H9 (cell line): Measurements from ENCODE around the gene ARAP1. TPM values are rescaled to one million over a fixed set of nuclear protein-coding genes. Genes with fewer than 3 reads are reported as not detected.
A peak's percentile ranks its signal among the peaks of the same experiment; 100 is the strongest.

Experiments used
- DNase-seq: peaks from one replicate; pipeline ENCODE4 v3.0.0-alpha.2; 2017
- H2AFZ ChIP-seq: one replicate; pipeline ENCODE4 v1.6.1; 2013; ENCODE audit warnings: mild to moderate bottlenecking, low read length, control low read depth, moderate library complexity
- H2AK5ac ChIP-seq: 2 replicates; pipeline ENCODE4 v1.6.1; 2013; ENCODE audit warnings: low read length, control low read depth, mixed read lengths; ENCODE audit not compliant: insufficient read length
- H2BK120ac ChIP-seq: one replicate; pipeline ENCODE4 v1.6.1; 2013; ENCODE audit warnings: low read depth, mild to moderate bottlenecking, low read length, control low read depth, inconsistent platforms; ENCODE audit not compliant: poor library complexity, severe bottlenecking
- H2BK12ac ChIP-seq: 2 replicates; pipeline ENCODE4 v1.6.1; 2013; ENCODE audit warnings: low read length, control low read depth, mixed read lengths, low read depth; ENCODE audit not compliant: insufficient read length
- H2BK15ac ChIP-seq: 2 replicates; pipeline ENCODE4 v1.6.1; 2013; ENCODE audit warnings: low read depth, low read length, control low read depth
- H2BK20ac ChIP-seq: one replicate; pipeline ENCODE4 v1.6.1; 2013; ENCODE audit warnings: low read depth, mild to moderate bottlenecking, low read length, control low read depth, inconsistent platforms; ENCODE audit not compliant: poor library complexity, severe bottlenecking
- H2BK5ac ChIP-seq: 2 replicates; pipeline ENCODE4 v1.6.1; 2013; ENCODE audit warnings: low read length, control low read depth, mixed read lengths; ENCODE audit not compliant: insufficient read length
- H3K14ac ChIP-seq: 2 replicates; pipeline ENCODE4 v1.6.1; 2013; ENCODE audit warnings: low read length, control low read depth; ENCODE audit not compliant: insufficient read depth
- H3K18ac ChIP-seq: 2 replicates; pipeline ENCODE4 v1.6.1; 2013; ENCODE audit warnings: low read depth, mild to moderate bottlenecking, mixed read lengths, low read length, control low read depth; ENCODE audit not compliant: insufficient read length
- H3K23ac ChIP-seq: 2 replicates; pipeline ENCODE4 v1.6.1; 2013; ENCODE audit warnings: low read length, control low read depth, mixed read lengths, low read depth; ENCODE audit not compliant: insufficient read length
- H3K23me2 ChIP-seq: 2 replicates; pipeline ENCODE4 v1.6.1; 2013; ENCODE audit warnings: low read depth, mild to moderate bottlenecking, mixed read lengths, low read length, control low read depth; ENCODE audit not compliant: insufficient read length, poor library complexity, severe bottlenecking
- H3K27ac ChIP-seq: 2 replicates; pipeline ENCODE4 v1.5.1; 2013; ENCODE audit warnings: low read length, control low read depth, mixed read lengths, low read depth; ENCODE audit not compliant: insufficient read length
- H3K27me3 ChIP-seq: 2 replicates; pipeline ENCODE4 v1.6.1; 2013; ENCODE audit warnings: low read length, control low read depth, inconsistent platforms; ENCODE audit not compliant: insufficient read depth
- H3K4ac ChIP-seq: 2 replicates; pipeline ENCODE4 v1.6.1; 2013; ENCODE audit warnings: low read depth, mild to moderate bottlenecking, control low read depth, inconsistent platforms, low read length, moderate library complexity
- H3K4me1 ChIP-seq: 2 replicates; pipeline ENCODE4 v1.6.1; 2013; ENCODE audit warnings: low read length, control low read depth, inconsistent platforms; ENCODE audit not compliant: insufficient read depth
- H3K4me2 ChIP-seq: 2 replicates; pipeline ENCODE4 v1.6.1; 2013; ENCODE audit warnings: low read length, control low read depth, mixed read lengths; ENCODE audit not compliant: insufficient read length, insufficient read depth
- H3K56ac ChIP-seq: 2 replicates; pipeline ENCODE4 v1.6.1; 2013; ENCODE audit warnings: low read depth, mild to moderate bottlenecking, mixed read lengths, low read length, control low read depth; ENCODE audit not compliant: insufficient read length
- H3K79me1 ChIP-seq: 2 replicates; pipeline ENCODE4 v1.6.1; 2013; ENCODE audit warnings: low read depth, mild to moderate bottlenecking, moderate library complexity, low read length, control low read depth, inconsistent platforms; ENCODE audit not compliant: insufficient read depth, poor library complexity, severe bottlenecking
- H3K79me2 ChIP-seq: 2 replicates; pipeline ENCODE4 v1.6.1; 2013; ENCODE audit warnings: low read length, control low read depth, inconsistent platforms; ENCODE audit not compliant: insufficient read depth
- H3K9ac ChIP-seq: 2 replicates; pipeline ENCODE4 v1.6.1; 2013; ENCODE audit warnings: low read length, control low read depth, mixed read lengths; ENCODE audit not compliant: insufficient read length; ENCODE audit errors: extremely low read depth
- H3K9me3 ChIP-seq: one replicate; pipeline ENCODE4 v1.6.1; 2013; ENCODE audit warnings: low read depth, low read length, inconsistent platforms; ENCODE audit not compliant: control insufficient read depth
- H3T11ph ChIP-seq: one replicate; pipeline ENCODE4 v1.6.1; 2013; ENCODE audit warnings: mild to moderate bottlenecking, low read length, control low read depth, inconsistent platforms
- H4K20me1 ChIP-seq: one replicate; pipeline ENCODE4 v1.6.1; 2013; ENCODE audit not compliant: control insufficient read depth, insufficient read length, insufficient read depth
- H4K5ac ChIP-seq: 2 replicates; pipeline ENCODE4 v1.6.1; 2013; ENCODE audit warnings: low read depth, mild to moderate bottlenecking, mixed read lengths, low read length, control low read depth; ENCODE audit not compliant: insufficient read length
- H4K8ac ChIP-seq: replicated peaks from 2 replicates; pipeline ENCODE4 v1.6.1; 2013; ENCODE audit warnings: low read length, control low read depth, mixed read lengths, low read depth; ENCODE audit not compliant: insufficient read length
- H4K91ac ChIP-seq: 2 replicates; pipeline ENCODE4 v1.6.1; 2013; ENCODE audit warnings: low read depth, mild to moderate bottlenecking, moderate library complexity, mixed read lengths, low read length, control low read depth; ENCODE audit not compliant: insufficient read length
- H3K27ac Mint-ChIP-seq, 3 experiments: 2 replicates in 2 of 3; 3 replicates in 1 of 3; pipeline ENCODE4 v1.8.0; 2020 to 2021; ENCODE audit warnings: mixed read lengths in 3 of 3, mild to moderate bottlenecking in 1 of 3, moderate library complexity in 1 of 3
- H3K27me3 Mint-ChIP-seq: 2 replicates; pipeline ENCODE4 v1.8.0; 2021; ENCODE audit warnings: low read depth, mild to moderate bottlenecking, moderate library complexity, mixed read lengths
- H3K36me3 Mint-ChIP-seq, 3 experiments: 2 replicates in 2 of 3; 3 replicates in 1 of 3; pipeline ENCODE4 v1.8.0; 2020 to 2021; ENCODE audit warnings: low read depth in 3 of 3, mixed read lengths in 3 of 3; ENCODE audit not compliant: insufficient read depth in 1 of 3
- H3K4me1 Mint-ChIP-seq, 2 experiments: 2 replicates each; pipeline ENCODE4 v1.8.0; 2020; ENCODE audit warnings: mixed read lengths in 2 of 2
- H3K4me3 Mint-ChIP-seq, 2 experiments: 2 replicates in 1 of 2; 3 replicates in 1 of 2; pipeline ENCODE4 v1.8.0; 2020 to 2021; ENCODE audit warnings: mild to moderate bottlenecking in 2 of 2, mixed read lengths in 2 of 2, moderate library complexity in 1 of 2
- H3K9me3 Mint-ChIP-seq, 2 experiments: 2 replicates in 1 of 2; 3 replicates in 1 of 2; pipeline ENCODE4 v1.8.0; 2020; ENCODE audit warnings: mild to moderate bottlenecking in 2 of 2, mixed read lengths in 2 of 2, moderate library complexity in 1 of 2
- CTCF ChIP-seq: fragments of 200-600 bp; sonication (generic); conservative IDR thresholded peaks from 3 replicates; pipeline ENCODE4 v1.8.0; 2021; ENCODE audit warnings: antibody characterized with exemption, mild to moderate bottlenecking
- WGBS: extraction: QIAGEN DNeasy Blood & Tissue Kit; methylation state at CpG from one replicate; pipeline ENCODE4 v1.1.7; 2013; ENCODE audit warnings: missing lambda C conversion rate, low lambda C conversion rate, mixed read lengths; ENCODE audit not compliant: insufficient read length; ENCODE audit errors: extremely low coverage; 5-methylcytosine and 5-hydroxymethylcytosine counted together
- total RNA-seq: library from RNA; stranded (reverse); gene quantifications from 2 replicates; pipeline ENCODE4 v1.2.1, GENCODE V29; 2021

ARAP1 gene
- total RNA-seq, 1 experiment from 2014 or later = 59.4 TPM

GRCh38 chr11:72776117-72776843 lies 24.1 kb upstream of the ARAP1 start:
- no peaks in the 10 kb centered on the region for H3K23me2 ChIP-seq
- no peak overlapping the region for H3T11ph ChIP-seq
- H2BK5ac ChIP-seq = no peak overlapping the region
- no peaks in the 10 kb centered on the region for H3K9me3 Mint-ChIP-seq
- no peak for TF ChIP-seq CTCF
- no peaks in the 10 kb centered on the region for H3K9me3 ChIP-seq
- H3K27me3 Mint-ChIP-seq = peaks cover 12% of the 10 kb centered on the region
- H4K91ac ChIP-seq = no peak overlapping the region
- peak overlapping the region in 1 of 3 experiments; percentile 94; a peak in 1 of 7 replicates for H3K27ac Mint-ChIP-seq
- H3K27ac ChIP-seq = no peak overlapping the region
- peaks cover 7 to 26% of the 10 kb centered on the region in 2 experiments; a peak in 3 of 4 replicates for H3K4me1 Mint-ChIP-seq
- no peak overlapping the region for H3K14ac ChIP-seq
- no peaks in the 10 kb centered on the region for H3K4me1 ChIP-seq
- no peak overlapping the region for H2AK5ac ChIP-seq
- H3K4ac ChIP-seq = no peak overlapping the region
- H3K4me2 ChIP-seq = no peak overlapping the region
- no peaks in the 10 kb centered on the region for H3K79me2 ChIP-seq
- no peaks in the 10 kb centered on the region; a peak in 1 of 7 replicates for H3K36me3 Mint-ChIP-seq
- WGBS = no CpG with 5 or more reads among the region's 9 CpGs
- H3K4me3 Mint-ChIP-seq = peak overlapping the region in 1 of 2 experiments; percentile 36; a peak in 1 of 5 replicates
- no peak overlapping the region for H3K18ac ChIP-seq
- H3K9ac ChIP-seq = no peak overlapping the region
- no peak for DNase-seq
- no peak overlapping the region for H2BK12ac ChIP-seq
- H2BK15ac ChIP-seq = no peak overlapping the region
- no peak overlapping the region for H3K56ac ChIP-seq
- H2BK20ac ChIP-seq = no peak overlapping the region
- H4K20me1 ChIP-seq = no peaks in the 10 kb centered on the region
- no peak overlapping the region for H3K23ac ChIP-seq
- no peaks in the 10 kb centered on the region for H3K79me1 ChIP-seq
- H4K8ac ChIP-seq = no peak overlapping the region
- H3K27me3 ChIP-seq = no peaks in the 10 kb centered on the region
- no peak overlapping the region for H2BK120ac ChIP-seq
- H2AFZ ChIP-seq = no peak overlapping the region
- no peak overlapping the region for H4K5ac ChIP-seq
